Upper lobe of left lung (tissue), 4 donors: ENCODE results near the gene BROX.

ENCODE experiments used
- EP300 ChIP-seq, 4 donors: sonication (generic); formaldehyde crosslinking; IDR thresholded peaks; one replicate each; pipeline ENCODE4 v1.5.1; 2017; ENCODE audit warnings: antibody characterized with exemption in 4 of 4, control low read depth in 2 of 4
- POLR2A ChIP-seq, 4 donors: fragments of 450-650 bp; IDR thresholded peaks; one replicate each; pipeline ENCODE4 v1.5.1; 2016 to 2017; ENCODE audit warnings: antibody characterized with exemption in 4 of 4, mild to moderate bottlenecking in 2 of 4
- POLR2AphosphoS5 ChIP-seq, 2 donors: sonication (generic); formaldehyde crosslinking; IDR thresholded peaks; one replicate each; pipeline ENCODE4 v1.5.1; 2017; ENCODE audit warnings: antibody characterized with exemption in 2 of 2
- TF ChIP-seq, protein P1 (sequence below), 6 experiments: fragments of 450-650 bp in 4 of 6; fragments of 200-600 bp in 2 of 6; sonication (generic) in 2 of 6; IDR thresholded peaks; one replicate each; pipeline ENCODE4 v1.5.1; 2016 to 2019; ENCODE audit warnings: antibody characterized with exemption in 6 of 6

DNA sequence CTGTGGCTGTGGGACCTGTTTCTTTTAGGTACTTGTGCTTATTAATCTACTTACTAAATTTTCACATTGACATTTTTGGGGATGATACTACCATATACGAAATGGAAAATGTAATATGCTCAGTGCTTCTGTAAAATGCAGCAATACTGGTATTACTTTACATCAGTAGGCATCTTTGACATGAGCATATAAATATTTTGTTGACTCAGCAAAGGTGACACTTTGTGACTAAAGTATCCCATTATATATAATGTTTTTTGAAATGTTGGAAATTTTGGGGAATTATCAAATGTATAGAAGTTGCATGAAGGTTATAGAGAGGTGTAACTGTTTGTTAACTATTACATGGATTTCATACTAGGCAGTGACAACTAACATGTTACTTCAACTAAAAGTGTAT, 22.4 kb downstream of the BROX start:
- TF ChIP-seq, protein P1, sequence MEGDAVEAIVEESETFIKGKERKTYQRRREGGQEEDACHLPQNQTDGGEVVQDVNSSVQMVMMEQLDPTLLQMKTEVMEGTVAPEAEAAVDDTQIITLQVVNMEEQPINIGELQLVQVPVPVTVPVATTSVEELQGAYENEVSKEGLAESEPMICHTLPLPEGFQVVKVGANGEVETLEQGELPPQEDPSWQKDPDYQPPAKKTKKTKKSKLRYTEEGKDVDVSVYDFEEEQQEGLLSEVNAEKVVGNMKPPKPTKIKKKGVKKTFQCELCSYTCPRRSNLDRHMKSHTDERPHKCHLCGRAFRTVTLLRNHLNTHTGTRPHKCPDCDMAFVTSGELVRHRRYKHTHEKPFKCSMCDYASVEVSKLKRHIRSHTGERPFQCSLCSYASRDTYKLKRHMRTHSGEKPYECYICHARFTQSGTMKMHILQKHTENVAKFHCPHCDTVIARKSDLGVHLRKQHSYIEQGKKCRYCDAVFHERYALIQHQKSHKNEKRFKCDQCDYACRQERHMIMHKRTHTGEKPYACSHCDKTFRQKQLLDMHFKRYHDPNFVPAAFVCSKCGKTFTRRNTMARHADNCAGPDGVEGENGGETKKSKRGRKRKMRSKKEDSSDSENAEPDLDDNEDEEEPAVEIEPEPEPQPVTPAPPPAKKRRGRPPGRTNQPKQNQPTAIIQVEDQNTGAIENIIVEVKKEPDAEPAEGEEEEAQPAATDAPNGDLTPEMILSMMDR (IDR thresholded peaks at IDR 0.05) = no peak
- TF ChIP-seq POLR2AphosphoS5 (IDR thresholded peaks at IDR 0.05) (no peak), EP300 (IDR thresholded peaks at IDR 0.05) (no peak), POLR2A (IDR thresholded peaks at IDR 0.05) (no peak)
